Activated CD4-positive, alpha-beta T cell treated with anti-CD3 and anti-CD28 coated beads, Interleukin-2, Interleukin-6, amounts not matched to agents 100 ng/mL and 50 ng/mL, durations not matched to agents 16 hours and 8 hours (primary cell): ENCODE measurements around the gene NEMP2.

Experiments used
- DNase-seq: peaks from one replicate; pipeline ENCODE4 v3.0.0-alpha.2; 2020

The NEMP2 gene

GRCh38 chr2:190554357-190555006, 20.0 kb upstream of the NEMP2 start:
- DNase-seq: no peak

DNA sequence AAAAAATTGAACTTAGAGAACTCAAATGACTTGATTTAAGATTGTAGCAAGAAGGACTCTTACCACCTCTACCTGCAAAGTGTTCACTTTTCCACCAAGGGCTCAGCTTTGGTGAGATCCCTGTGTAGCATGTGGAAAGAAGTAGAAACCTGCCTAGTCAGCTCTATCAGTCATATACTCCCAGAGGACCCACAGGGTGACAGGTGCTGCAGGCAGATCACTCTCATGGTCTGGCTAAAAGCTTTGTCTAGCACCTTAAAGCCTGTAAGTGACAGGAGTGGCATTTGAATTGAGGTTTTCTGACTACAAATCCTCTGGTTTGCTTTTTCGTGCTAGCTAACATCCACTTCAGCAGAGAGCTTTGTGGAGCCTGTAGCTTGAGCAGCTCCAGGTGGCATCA, 18.7 kb upstream of the NEMP2 start:
- DNase-seq: no peak

DNA sequence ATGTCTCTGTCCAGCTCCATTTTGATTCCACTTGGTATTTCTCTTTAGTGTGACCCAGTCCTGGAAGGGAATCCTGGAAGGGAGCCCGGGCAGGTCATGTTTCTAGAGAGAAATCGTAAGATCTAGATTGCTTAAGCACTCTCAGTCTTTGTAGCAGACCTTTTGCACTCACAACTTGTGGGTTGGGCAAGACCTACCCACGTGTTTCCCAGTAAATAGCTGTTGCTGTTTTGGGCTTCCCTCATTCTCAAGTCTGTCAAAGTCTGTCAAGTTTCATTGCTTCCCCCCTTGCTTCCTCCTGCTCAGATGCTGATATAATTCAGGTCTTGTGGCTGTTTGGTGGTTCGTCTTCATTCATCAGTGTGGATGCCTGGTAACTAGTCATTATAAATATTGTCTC, 17.4 kb upstream of the NEMP2 start:
- DNase-seq: no peak

DNA sequence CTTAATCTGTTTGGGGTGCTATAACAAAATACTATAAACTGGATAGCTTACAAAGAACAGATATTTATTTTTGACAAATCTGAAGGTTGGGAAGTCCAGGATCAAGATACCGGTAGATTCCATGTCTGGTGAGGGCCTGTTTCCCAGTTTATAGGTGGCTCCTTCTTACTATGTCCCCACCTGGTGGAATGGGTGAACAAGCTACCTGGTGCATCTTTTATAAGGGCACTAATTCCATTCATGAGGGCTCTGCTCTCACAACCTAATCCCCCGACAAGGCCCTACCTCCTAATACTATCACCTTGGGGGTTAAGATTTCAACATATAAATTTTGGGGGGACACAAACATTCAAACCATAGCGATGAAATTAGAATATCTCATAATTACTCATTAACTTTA, 15.6 kb upstream of the NEMP2 start:
- DNase-seq: no peak

DNA sequence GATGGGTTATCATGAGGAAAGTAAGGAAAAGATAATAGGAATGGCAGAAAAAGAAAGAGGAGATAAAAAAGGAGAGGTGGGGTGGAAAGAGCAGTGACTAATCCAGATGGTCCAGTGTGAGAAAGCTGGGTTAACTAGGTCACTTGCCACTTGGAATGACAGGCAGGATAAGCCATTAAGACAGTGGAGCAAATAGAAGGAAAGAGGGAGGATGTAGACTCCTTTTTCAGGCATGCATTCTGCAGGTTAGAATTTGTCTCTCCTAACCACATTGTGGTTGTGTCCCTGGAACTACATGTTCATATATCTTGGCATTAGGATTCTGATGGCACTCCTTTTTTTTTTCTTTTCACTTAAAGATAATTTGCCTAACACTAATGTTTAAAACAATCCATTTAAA, 13.4 kb upstream of the NEMP2 start:
- DNase-seq: no peak

DNA sequence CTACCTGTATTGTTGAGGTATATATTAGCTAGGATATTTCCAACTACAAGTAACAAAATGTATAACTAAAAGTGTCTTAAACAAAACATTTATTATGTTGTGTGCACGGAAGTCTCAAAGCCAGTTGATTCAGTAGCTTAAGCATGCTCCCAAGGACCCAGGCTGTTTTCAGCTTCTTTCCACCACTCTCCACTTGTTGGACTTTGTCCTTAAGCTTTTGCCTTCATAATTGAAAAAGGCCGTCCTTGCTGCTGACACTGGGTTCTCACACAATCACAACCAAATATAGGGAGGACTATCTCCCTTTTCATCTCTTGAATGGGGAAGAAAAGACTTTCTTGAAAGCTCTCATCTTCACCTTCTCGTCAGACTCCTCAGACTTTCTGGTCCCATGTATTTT, 12.2 kb upstream of the NEMP2 start:
- DNase-seq: no peak

GRCh38 chr2:190545555-190546385, 11.2 kb upstream of the NEMP2 start:
- DNase-seq: no peak

DNA sequence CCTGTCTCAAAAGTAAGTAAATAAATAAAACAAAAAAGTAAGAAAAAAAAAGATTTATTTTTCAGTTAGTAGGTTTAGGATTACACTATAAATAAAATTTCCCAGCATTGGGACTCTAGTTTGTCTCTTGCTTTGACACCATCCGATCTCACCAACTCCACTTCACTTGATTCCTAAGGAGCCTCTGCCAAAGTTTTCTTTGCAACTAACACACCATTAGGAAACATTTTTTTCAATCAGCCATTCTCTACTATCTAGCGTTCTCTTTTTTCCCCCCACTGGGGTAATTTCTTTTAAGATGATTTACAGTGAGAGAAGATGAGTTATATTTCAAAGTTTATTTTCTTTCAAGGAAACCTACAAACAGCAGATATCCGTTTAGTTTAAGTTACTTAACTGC, 10.6 kb upstream of the NEMP2 start:
- no peak for DNase-seq

- no peak for DNase-seq
Observed at GRCh38 chr2:190540048-190540447, 5.5 kb upstream of the NEMP2 start.

- DNase-seq: no peak
Observed at GRCh38 chr2:190538201-190538600, 3.7 kb upstream of the NEMP2 start.

GRCh38 chr2:190537765-190538164, 3.2 kb upstream of the NEMP2 start:
- no peak for DNase-seq

DNA sequence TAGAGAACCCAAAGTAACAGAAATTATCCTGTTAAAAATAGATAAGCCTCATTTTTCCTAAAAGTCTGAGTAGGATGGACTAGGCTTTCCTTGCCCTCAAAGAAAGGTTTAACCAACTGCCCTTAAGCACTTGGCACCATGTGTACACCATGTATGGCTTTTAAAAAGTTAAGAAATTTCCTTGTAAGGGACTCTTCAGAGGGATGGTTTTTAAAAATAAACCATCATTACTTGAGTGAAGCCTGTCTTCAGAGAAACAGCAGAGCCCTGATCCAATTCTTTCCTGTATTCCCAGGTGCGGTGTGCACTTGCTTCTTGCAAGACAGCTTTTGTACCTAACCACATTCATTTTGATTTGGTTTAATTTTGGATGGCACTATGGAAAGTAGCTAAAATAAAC, 1.1 kb upstream of the NEMP2 start:
- DNase-seq: no peak

DNA sequence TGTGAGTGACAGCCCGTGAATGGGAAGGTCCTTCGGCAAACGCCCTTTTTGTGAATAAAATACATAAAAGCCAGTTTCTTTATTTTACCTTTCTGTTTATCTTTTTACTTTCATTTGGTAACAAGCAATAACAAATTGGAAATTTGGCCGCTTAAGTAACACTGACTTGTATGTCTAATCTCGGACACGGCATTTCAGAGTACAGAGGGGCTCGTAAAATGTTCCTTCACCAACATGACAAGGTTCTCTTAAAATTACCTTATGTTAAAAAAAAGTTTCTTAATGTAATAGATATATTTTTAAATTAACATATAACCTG, 558 bp upstream of the NEMP2 start:
- no peak for DNase-seq

DNA sequence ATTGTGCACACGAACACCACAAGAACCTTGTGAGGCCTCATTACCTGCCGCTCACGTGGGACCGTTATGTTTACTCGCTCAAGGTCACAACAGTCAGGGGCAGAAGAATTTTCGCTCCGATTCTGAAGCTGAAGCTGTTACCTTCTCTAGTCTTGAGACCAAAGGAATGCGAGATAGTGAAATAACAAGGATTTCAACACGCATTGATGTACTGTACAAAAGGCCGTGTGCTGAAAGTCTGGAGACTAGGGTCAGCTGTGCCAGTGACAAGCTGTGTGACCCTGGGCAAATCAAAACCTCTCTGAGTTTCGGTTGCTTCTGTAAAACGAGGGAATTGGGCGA, 583 bp downstream of the NEMP2 start:
- peak; percentile 67 for DNase-seq

- DNase-seq: no peak
Observed at GRCh38 chr2:190533175-190533967, 1.2 kb downstream of the NEMP2 start.

DNA sequence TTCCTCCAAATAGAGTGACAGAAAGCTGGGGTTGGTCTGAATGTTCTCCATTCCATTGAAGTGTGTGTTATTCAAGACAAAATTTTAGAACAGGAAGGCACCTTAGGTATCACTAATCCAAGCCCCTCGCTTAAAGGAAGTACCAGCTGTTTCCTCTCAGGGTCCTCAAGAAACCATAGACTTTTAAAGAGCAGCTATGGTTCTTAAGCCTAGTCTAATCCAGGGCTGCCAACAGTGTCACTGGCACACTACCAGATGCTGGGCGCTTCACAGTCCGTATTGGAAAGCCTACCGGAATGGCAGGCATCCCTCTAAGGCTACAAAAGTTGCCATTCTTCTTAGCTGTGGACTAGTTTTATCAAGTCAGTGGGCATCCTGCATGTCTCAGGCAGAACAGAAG, 1.9 kb downstream of the NEMP2 start:
- no peak for DNase-seq

GRCh38 chr2:190530248-190530900, 4.1 kb downstream of the NEMP2 start:
- DNase-seq: no peak

DNA sequence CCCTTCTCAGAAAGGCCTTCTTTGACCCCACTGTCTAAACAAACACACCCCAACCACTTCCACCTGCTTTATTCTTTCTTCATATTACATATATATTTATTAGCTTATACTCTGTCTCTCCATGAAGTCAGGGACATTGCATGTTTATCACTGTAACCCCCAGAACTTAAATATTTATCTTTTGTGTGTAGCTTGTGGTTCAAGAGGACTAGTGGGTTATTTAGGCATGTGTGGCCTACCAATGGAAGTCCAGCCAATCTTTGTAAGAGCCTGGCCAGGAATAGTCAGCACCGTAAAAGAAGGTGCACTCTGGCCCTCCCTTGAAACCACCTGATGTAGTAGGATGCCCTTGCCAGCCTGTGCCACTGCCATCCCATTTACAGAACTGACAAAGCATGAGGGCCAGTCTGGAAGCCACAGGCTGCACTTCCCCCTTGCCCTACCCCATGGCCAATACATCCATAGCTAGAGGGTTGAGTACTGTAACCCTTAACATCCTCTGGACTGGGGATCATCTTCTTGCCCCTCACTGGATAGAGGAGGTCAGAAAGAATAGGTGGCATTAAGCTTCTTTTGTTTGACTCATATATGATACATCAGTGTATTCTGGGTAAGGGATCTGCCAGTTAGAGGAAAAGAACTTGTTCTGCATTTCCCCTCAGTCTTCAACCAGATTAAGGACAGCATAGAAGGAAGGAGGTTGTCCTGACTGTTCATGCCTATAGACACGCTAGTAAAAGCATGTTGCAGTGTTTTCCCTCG, 4.9 kb downstream of the NEMP2 start:
- DNase-seq: no peak

GRCh38 chr2:190528521-190529001, 6.0 kb downstream of the NEMP2 start:
- DNase-seq: no peak

DNA sequence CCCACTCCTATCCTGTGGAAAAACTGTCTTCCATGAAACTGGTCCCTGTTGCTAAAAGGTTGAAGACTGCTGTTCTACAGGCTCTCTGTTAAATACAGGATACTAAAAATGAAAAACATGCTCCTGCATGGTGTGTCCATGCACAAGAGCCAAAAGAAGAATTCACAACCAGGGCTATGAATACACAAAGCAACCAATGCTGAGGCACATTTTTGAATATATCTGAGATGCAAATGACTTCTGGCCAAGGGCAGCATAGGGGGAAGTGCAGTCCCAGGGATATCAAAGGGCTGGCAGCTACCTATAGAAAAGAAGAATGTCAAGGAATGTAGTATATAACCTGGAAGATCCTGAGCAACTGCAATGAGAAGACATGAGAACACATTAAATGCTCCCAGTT, 6.6 kb downstream of the NEMP2 start:
- DNase-seq: no peak

DNA sequence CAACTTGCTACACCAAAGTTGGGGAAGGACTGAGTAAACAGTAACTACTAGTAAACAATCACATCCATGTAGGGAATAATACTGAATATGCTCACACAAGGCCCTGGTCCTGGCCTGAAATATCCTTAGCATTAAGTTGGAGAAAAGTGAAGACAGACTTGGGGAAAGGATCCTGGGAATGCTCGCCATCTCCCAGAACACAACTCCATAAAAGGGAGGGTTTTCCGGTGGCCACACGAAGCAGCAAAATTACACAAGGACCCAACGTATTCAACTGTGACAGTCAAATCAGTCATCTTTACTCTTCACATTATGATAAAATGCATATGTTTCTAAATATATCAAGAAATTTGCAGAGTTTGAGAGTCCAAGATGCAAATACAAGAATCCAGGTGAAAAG, 7.3 kb downstream of the NEMP2 start:
- DNase-seq: no peak

DNA sequence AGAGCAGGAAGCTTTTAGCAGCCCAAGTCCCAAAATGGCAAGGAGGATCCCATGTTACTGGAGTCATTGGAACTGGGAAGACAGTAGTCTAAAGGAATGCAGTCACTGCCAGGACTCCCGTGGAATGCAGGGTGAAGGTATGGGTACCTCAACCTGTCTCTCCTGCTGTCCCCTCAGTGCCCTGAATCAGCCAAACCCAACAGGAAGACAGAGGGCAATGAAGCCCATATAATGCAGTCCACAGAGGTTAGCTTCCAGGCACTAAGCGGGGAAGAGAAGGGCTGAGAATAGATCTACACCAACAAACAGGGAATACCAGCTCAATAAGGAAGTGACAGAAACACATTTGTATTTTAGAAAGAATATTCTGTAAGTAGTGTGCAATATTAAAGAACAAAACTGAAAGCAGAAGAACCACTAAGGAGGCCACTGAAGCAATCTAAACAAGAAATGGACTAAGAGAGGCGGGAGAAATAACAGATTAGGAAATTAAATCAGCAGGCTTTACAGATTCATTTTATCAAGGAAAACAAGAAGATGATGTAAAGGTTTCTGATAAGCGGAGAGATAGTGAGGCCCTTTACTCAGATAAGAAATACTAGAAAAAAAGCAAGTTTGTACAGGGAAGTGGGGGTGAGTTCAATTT, 8.3 kb downstream of the NEMP2 start:
- no peak for DNase-seq
